HepG2 (cell line): ENCODE measurements around the gene PITPNM2. TPM values are rescaled to one million over a fixed set of nuclear protein-coding genes. Genes with fewer than 3 reads are reported as not detected.

ENCODE experiments used
- GATAD2A ChIP-seq: IDR thresholded peaks from 2 replicates; pipeline ENCODE4 v1.6.1; 2016
- GZF1 ChIP-seq: sonication (generic); formaldehyde crosslinking; IDR thresholded peaks from 2 replicates; pipeline ENCODE4 v1.5.1; 2020; ENCODE audit warnings: mild to moderate bottlenecking, missing genetic modification reagents
- HHEX ChIP-seq: IDR thresholded peaks from 2 replicates; pipeline ENCODE4 v1.6.1; 2016; ENCODE audit warnings: control low read depth
- KLF16 ChIP-seq, 2 experiments: sonication (generic) in 1 of 2; formaldehyde crosslinking in 1 of 2; IDR thresholded peaks; 2 replicates each; pipeline versions ENCODE4 v1.6.1 to v1.8.0; 2016 to 2023; ENCODE audit warnings: missing genetic modification reagents in 2 of 2, missing compliant biosample characterization in 1 of 2
- NONO ChIP-seq, 2 experiments: fragments of 450-650 bp in 1 of 2; sonication (generic) in 1 of 2; formaldehyde crosslinking in 1 of 2; IDR thresholded peaks in 1 of 2; conservative IDR thresholded peaks in 1 of 2; 2 replicates each; pipeline versions ENCODE4 v1.6.1 to v1.8.0; 2017 to 2022; ENCODE audit warnings: mild to moderate bottlenecking in 1 of 2, missing genetic modification reagents in 1 of 2, moderate library complexity in 1 of 2
- RFXAP ChIP-seq: sonication (generic); formaldehyde crosslinking; IDR thresholded peaks from 2 replicates; pipeline ENCODE4 v1.4.0; 2020; ENCODE audit warnings: missing genetic modification reagents, borderline replicate concordance
- RORA ChIP-seq: sonication (generic); formaldehyde crosslinking; IDR thresholded peaks from 2 replicates; pipeline ENCODE4 v1.5.0; 2020; ENCODE audit warnings: mild to moderate bottlenecking, missing genetic modification reagents, moderate library complexity
- SMAD1 ChIP-seq: sonication (generic); formaldehyde crosslinking; IDR thresholded peaks from 2 replicates; pipeline ENCODE4 v1.4.0; 2020; ENCODE audit warnings: missing genetic modification reagents, low read depth, mild to moderate bottlenecking, borderline replicate concordance
- SNRNP70 ChIP-seq: fragments of 200-400 bp; formaldehyde crosslinking; IDR thresholded peaks from 2 replicates; pipeline ENCODE4 v1.6.1; 2017; ENCODE audit warnings: mild to moderate bottlenecking, low read depth, low read length, moderate library complexity
- SOX5 ChIP-seq: IDR thresholded peaks from 2 replicates; pipeline ENCODE4 v1.6.1; 2016; ENCODE audit warnings: borderline replicate concordance
- SRSF9 ChIP-seq: fragments of 200-400 bp; formaldehyde crosslinking; IDR thresholded peaks from 2 replicates; pipeline ENCODE4 v1.6.1; 2018; ENCODE audit warnings: borderline replicate concordance, mild to moderate bottlenecking, low read depth, low read length; ENCODE audit not compliant: insufficient read depth, poor library complexity, severe bottlenecking
- ZFP1 ChIP-seq: IDR thresholded peaks from 2 replicates; pipeline ENCODE4 v1.6.1; 2016
- ZNF382 ChIP-seq: sonication (generic); formaldehyde crosslinking; IDR thresholded peaks from 2 replicates; pipeline ENCODE4 v1.5.0; 2020; ENCODE audit warnings: missing genetic modification reagents, mild to moderate bottlenecking, borderline replicate concordance
- ZNF660 ChIP-seq: sonication (generic); formaldehyde crosslinking; IDR thresholded peaks from 2 replicates; pipeline ENCODE4 v1.5.1; 2020; ENCODE audit warnings: mild to moderate bottlenecking, low read depth, missing genetic modification reagents, borderline replicate concordance
- ZNF674 ChIP-seq: sonication (generic); formaldehyde crosslinking; IDR thresholded peaks from 2 replicates; pipeline ENCODE4 v1.5.0; 2020; ENCODE audit warnings: low read depth, mild to moderate bottlenecking, missing genetic modification reagents
- ZSCAN22 ChIP-seq: sonication (generic); formaldehyde crosslinking; IDR thresholded peaks from 2 replicates; pipeline ENCODE4 v1.4.0; 2020; ENCODE audit warnings: mild to moderate bottlenecking, missing genetic modification reagents
- polyA plus RNA-seq, 8 experiments: library from polyadenylated mRNA; depleted of rRNA in 3 of 8; stranded (reverse) in 7 of 8; unstranded in 1 of 8; fragments of >200 nt; fragmentation: Illumina TruSeq in 4 of 8; extraction: Trizol in 4 of 8; gene quantifications; 2 replicates each; pipeline versions ENCODE4 v1.2.1 to v1.2.3, GENCODE V29; 2011 to 2016; ENCODE audit warnings: low read depth in 4 of 8, missing spikeins in 1 of 8, mixed read lengths in 1 of 8; ENCODE audit not compliant: insufficient read depth in 1 of 8
- total RNA-seq, 5 experiments: library from RNA; depleted of rRNA; stranded (reverse); fragments of >200 nt; fragmentation: Illumina TruSeq; extraction: Trizol; gene quantifications; 2 replicates each; pipeline ENCODE4 v1.2.3, GENCODE V29; 2016; ENCODE audit warnings: low read depth in 1 of 5
- TF ChIP-seq, protein P1 (sequence below): sonication (generic); formaldehyde crosslinking; IDR thresholded peaks from 2 replicates; pipeline ENCODE4 v1.4.0; 2020; ENCODE audit warnings: missing genetic modification reagents, mild to moderate bottlenecking, borderline replicate concordance
- TF ChIP-seq, protein P2 (sequence below): sonication (generic); formaldehyde crosslinking; IDR thresholded peaks from 2 replicates; pipeline ENCODE4 v1.4.0; 2020; ENCODE audit warnings: missing genetic modification reagents
- TF ChIP-seq, protein P3 (sequence below): sonication (generic); formaldehyde crosslinking; IDR thresholded peaks from 2 replicates; pipeline ENCODE4 v1.9.0; 2022; ENCODE audit warnings: low read depth, missing genetic modification reagents

PITPNM2 gene
- total and polyA plus RNA-seq, 2 of the 13 experiments (the other 11 are each of a cell fraction or from before 2014, with no cell fraction given), result 4.2 to 5.3 TPM

DNA sequence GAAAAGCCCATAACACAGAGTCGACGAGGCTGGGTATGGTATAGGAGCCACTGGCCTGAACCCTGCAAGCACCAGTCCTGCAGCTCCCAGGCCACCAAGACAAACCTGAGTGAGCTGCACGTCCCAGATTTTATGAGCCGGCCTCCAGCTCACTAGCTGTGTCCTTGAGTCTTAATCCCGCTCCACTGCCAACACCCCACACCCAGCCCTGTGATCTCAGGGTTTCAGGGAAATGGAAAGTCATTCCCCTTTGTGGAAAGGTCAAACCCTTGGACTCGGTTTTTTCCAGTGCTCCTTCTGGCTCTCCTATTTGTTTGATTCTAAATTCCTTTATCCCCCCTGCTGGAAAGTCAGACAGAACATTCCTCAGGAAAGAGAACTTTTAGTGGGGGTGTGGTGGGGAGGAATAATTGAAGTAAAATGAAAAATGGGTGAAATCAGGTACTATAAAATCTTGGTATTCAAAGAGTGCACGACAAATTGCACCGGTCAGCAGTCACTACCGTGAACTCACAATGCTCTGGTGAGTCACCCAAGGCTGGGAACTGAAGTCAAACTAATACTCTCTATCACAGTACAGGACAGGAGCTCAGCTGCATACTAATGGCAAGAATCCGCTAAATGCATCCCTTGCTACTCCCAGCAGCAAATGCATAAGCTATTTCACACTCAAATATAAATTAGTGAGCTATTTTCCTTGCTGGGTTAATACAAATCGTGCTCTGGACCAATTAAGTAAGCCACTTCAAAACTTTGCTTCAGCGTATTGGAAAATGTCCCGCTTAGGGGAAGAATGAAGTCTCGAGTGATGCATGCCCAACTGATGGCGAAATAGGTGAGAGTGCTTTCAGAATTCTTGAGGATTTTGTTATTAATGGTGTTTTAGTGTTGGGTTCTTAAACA, 9.0 kb downstream of the PITPNM2 start (continued):
- TF ChIP-seq, protein P1, sequence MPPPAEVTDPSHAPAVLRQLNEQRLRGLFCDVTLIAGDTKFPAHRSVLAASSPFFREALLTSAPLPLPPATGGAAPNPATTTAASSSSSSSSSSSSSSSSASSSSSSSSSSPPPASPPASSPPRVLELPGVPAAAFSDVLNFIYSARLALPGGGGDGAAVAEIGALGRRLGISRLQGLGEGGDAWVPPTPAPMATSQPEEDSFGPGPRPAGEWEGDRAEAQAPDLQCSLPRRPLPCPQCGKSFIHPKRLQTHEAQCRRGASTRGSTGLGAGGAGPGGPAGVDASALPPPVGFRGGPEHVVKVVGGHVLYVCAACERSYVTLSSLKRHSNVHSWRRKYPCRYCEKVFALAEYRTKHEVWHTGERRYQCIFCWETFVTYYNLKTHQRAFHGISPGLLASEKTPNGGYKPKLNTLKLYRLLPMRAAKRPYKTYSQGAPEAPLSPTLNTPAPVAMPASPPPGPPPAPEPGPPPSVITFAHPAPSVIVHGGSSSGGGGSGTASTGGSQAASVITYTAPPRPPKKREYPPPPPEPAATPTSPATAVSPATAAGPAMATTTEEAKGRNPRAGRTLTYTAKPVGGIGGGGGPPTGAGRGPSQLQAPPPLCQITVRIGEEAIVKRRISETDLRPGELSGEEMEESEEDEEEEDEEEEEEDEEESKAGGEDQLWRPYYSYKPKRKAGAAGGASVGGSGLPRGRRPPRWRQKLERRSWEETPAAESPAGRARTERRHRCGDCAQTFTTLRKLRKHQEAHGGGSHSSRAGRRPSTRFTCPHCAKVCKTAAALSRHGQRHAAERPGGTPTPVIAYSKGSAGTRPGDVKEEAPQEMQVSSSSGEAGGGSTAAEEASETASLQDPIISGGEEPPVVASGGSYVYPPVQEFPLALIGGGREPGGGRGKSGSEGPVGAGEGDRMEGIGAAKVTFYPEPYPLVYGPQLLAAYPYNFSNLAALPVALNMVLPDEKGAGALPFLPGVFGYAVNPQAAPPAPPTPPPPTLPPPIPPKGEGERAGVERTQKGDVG (CRISPR knock-in tag), result no peak
- no peak for TF ChIP-seq SNRNP70
- TF ChIP-seq RFXAP (CRISPR knock-in tag), result no peak
- TF ChIP-seq, protein P2, sequence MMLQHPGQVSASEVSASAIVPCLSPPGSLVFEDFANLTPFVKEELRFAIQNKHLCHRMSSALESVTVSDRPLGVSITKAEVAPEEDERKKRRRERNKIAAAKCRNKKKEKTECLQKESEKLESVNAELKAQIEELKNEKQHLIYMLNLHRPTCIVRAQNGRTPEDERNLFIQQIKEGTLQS, result no peak; the same call in 1 of the 2 replicates
- no peak for TF ChIP-seq KLF16 (CRISPR knock-in tag; IDR thresholded peaks at IDR 0.05)
- no peak for TF ChIP-seq ZNF674 (CRISPR knock-in tag)
- TF ChIP-seq GZF1 (CRISPR knock-in tag), result no peak
- TF ChIP-seq SOX5 (CRISPR knock-in tag), result peak; percentile 75; the same call in 1 of the 2 replicates
- TF ChIP-seq GATAD2A (CRISPR knock-in tag), result peak; percentile 83
- TF ChIP-seq, protein P3, sequence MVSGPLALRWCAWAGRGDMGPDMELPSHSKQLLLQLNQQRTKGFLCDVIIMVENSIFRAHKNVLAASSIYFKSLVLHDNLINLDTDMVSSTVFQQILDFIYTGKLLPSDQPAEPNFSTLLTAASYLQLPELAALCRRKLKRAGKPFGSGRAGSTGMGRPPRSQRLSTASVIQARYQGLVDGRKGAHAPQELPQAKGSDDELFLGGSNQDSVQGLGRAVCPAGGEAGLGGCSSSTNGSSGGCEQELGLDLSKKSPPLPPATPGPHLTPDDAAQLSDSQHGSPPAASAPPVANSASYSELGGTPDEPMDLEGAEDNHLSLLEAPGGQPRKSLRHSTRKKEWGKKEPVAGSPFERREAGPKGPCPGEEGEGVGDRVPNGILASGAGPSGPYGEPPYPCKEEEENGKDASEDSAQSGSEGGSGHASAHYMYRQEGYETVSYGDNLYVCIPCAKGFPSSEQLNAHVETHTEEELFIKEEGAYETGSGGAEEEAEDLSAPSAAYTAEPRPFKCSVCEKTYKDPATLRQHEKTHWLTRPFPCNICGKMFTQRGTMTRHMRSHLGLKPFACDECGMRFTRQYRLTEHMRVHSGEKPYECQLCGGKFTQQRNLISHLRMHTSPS, result no peak
- TF ChIP-seq ZFP1 (CRISPR knock-in tag), result 0 out of 2 replicates have a peak, but pooled peaks have one; percentile 55
- no peak for TF ChIP-seq HHEX
- no peak for TF ChIP-seq RORA
- no peak for TF ChIP-seq ZNF382 (CRISPR knock-in tag)
- no peak for TF ChIP-seq SRSF9
- no peak for TF ChIP-seq ZNF660
- no peak for TF ChIP-seq ZSCAN22 (CRISPR knock-in tag)
- TF ChIP-seq NONO (IDR thresholded peaks at IDR 0.05), result no peak
- TF ChIP-seq NONO (CRISPR knock-in tag; conservative IDR thresholded peaks at IDR 0.05), result peak; percentile 46; the same call in 1 of the 2 replicates
- TF ChIP-seq SMAD1 (CRISPR knock-in tag), result no peak
